H1 (cell line): ENCODE measurements around the gene SPTSSB. TPM values are rescaled to one million over a fixed set of nuclear protein-coding genes. Genes with fewer than 3 reads are reported as not detected.

ENCODE experiments used
- ATF2 ChIP-seq: IDR thresholded peaks from 2 replicates; pipeline ENCODE4 v1.6.1; 2012; ENCODE audit warnings: low read length, inconsistent platforms
- BRCA1 ChIP-seq: IDR thresholded peaks from 2 replicates; pipeline ENCODE4 v1.6.1; 2012; ENCODE audit warnings: low read depth, low read length, improper control_type of control experiment
- CHD2 ChIP-seq: IDR thresholded peaks from 2 replicates; pipeline ENCODE4 v1.6.1; 2012; ENCODE audit warnings: low read length, improper control_type of control experiment
- KDM4A ChIP-seq: IDR thresholded peaks from one replicate; pipeline ENCODE4 v1.7.1; 2012; ENCODE audit warnings: low read depth, mild to moderate bottlenecking, moderate library complexity, low read length, inconsistent platforms; ENCODE audit not compliant: severe bottlenecking
- SRF ChIP-seq: IDR thresholded peaks from 2 replicates; pipeline ENCODE4 v1.6.1; 2011; ENCODE audit warnings: mild to moderate bottlenecking, low read depth, low read length, moderate library complexity
- USF2 ChIP-seq: IDR thresholded peaks from 2 replicates; pipeline ENCODE4 v1.6.1; 2011; ENCODE audit warnings: low read length, improper control_type of control experiment
- polyA plus RNA-seq, 7 experiments: library from polyadenylated mRNA; depleted of rRNA in 3 of 7; stranded (reverse) in 5 of 7; unstranded in 2 of 7; fragments of >200 nt in 5 of 7; fragments of 200-250 nt in 2 of 7; gene quantifications; 1 replicate in 5 of 7; 2 replicates in 1 of 7; 4 replicates in 1 of 7; pipeline versions ENCODE4 v1.2.1 to v1.2.3, GENCODE V29; 2011 to 2013; ENCODE audit warnings: missing spikeins in 2 of 7, mixed read lengths in 2 of 7
- total RNA-seq: library from RNA; stranded (reverse); fragmentation: NEBNext Ultra II Directional; extraction: Animal tissue kit (Norgen Biotek cat#: 25700); gene quantifications from 2 replicates; pipeline ENCODE4 v1.2.1, GENCODE V29; 2021

Gene SPTSSB
- total and polyA plus RNA-seq, 2 of the 8 experiments (the other 6 are each of a cell fraction or from before 2014, with no cell fraction given), result 33.4 to 52.5 TPM

DNA sequence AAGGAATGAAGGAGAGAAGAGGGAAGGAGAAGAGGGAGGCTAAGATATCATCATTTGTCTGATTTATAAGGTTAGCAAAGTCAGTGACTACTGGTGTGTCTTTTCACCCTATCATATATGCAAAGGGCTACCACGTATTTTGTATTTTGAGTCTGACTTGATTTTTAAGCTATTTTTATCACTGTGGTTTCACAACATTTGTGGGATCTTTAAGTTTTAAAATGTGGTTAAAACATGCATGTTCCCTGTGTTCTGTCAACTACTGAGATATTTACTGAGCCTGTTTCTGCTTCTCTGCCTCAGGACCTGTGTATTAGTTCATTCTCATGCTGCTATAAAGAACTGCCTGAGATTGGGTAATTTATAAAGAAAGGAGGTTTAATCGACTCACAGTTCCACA, 22.5 kb upstream of the SPTSSB start (continued):
- TF ChIP-seq CHD2, result no peak
- no peak for TF ChIP-seq SRF
- TF ChIP-seq ATF2, result no peak
- no peak for TF ChIP-seq KDM4A
- TF ChIP-seq BRCA1, result no peak
- no peak for TF ChIP-seq USF2
